Kidney epithelial cell (primary cell): Measurements from ENCODE around the gene SURF1. TPM values are rescaled to one million over a fixed set of nuclear protein-coding genes. Genes with fewer than 3 reads are reported as not detected.
"Not testable (repeated sequence)": the region's sequence is repeated elsewhere in the genome, so short reads cannot be mapped to it uniquely, and the experiment has no call there.

Experiments used
- DNase-seq: peaks from one replicate; pipeline ENCODE4 v3.0.0-alpha.2; 2010; ENCODE audit warnings: low read depth
- H3K27me3 ChIP-seq: 2 replicates; pipeline ENCODE4 v1.6.0; 2011; ENCODE audit warnings: low read length; ENCODE audit not compliant: control insufficient read depth, insufficient read depth
- H3K36me3 ChIP-seq: 2 replicates; pipeline ENCODE4 v1.5.1; 2011; ENCODE audit warnings: low read length; ENCODE audit not compliant: control insufficient read depth, insufficient read depth
- H3K4me3 ChIP-seq: 2 replicates; pipeline ENCODE4 v1.5.1; 2011; ENCODE audit warnings: low read depth, mild to moderate bottlenecking, control low read depth, low read length
- CTCF ChIP-seq: IDR thresholded peaks from 2 replicates; pipeline ENCODE4 v1.5.1; 2011; ENCODE audit warnings: mild to moderate bottlenecking, moderate library complexity, low read length, control low read depth, inconsistent platforms; ENCODE audit not compliant: insufficient read depth, poor library complexity, severe bottlenecking
- total RNA-seq: library from RNA; depleted of rRNA; stranded (reverse); fragments of >200 nt; gene quantifications from 2 replicates; pipeline ENCODE4 v1.2.3, GENCODE V29; 2015

Gene SURF1
- total RNA-seq, 1 donor from 2014 or later: 39.2 TPM

- H3K27me3 ChIP-seq, H3K4me3 ChIP-seq, DNase-seq: not testable (repeated sequence)
- H3K36me3 ChIP-seq: peaks cover 11% of the 10 kb centered on the region
- peak; percentile 50 for TF ChIP-seq CTCF
Observed at GRCh38 chr9:133329306-133330156, 26.8 kb downstream of the SURF1 start.

DNA sequence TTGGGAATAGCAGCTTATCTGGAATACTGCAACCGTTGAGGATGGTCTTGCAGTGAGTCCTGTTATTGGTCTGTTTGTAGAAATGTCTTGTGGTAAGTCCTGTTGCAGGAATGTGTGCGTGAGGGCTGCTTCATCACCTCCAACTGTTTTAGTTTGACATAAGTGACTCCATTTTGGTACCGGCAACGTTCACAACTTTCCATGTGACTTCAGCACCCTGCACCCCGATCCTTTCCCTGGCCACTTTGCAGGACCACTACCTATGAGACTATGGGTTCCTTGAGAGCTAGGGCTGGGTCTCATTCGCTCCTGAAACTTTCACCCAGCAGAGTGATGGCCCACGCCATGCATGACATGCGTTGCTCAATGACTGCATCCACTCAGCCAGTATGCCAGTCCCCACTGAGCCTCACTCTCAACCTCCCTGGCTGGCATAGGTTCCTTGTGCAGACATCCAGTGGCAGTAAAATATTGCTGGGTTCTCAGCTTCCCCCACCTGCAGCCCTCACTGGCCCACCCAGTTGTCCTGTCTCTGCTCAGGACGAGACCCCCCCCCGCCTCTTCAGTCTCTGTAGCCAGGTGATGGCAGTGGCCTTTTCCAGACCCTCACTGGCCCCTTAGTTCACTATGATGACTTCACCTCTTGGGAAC lies 28.3 kb downstream of the SURF1 start:
- no peak for DNase-seq
- Histone ChIP-seq H3K27me3 (peaks cover 3% of the 10 kb centered on the region), H3K36me3 (peaks cover 5% of the 10 kb centered on the region), H3K4me3 (no peak overlapping the region)
- no peak for TF ChIP-seq CTCF

DNA sequence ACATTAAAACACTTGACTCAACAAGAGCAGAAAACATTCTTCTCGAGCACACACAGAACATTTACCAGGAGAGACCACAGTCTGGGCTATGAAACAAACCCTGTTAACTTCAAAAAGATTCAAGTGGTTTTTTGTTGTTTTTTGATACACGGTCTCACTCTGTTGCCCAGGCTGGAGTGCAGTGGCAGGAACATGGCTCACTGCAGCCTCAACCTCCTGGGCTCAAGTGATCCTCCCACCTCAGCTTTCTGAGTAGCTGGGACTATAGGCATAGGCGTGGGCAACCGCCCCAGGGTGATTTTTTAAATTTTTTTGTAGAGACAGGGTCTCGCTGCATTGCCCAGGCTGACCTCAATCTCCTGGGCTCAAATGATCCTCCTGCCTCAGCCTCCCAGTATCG lies 29.3 kb downstream of the SURF1 start:
- not testable (repeated sequence) for DNase-seq, H3K27me3 ChIP-seq, H3K36me3 ChIP-seq, H3K4me3 ChIP-seq

DNA sequence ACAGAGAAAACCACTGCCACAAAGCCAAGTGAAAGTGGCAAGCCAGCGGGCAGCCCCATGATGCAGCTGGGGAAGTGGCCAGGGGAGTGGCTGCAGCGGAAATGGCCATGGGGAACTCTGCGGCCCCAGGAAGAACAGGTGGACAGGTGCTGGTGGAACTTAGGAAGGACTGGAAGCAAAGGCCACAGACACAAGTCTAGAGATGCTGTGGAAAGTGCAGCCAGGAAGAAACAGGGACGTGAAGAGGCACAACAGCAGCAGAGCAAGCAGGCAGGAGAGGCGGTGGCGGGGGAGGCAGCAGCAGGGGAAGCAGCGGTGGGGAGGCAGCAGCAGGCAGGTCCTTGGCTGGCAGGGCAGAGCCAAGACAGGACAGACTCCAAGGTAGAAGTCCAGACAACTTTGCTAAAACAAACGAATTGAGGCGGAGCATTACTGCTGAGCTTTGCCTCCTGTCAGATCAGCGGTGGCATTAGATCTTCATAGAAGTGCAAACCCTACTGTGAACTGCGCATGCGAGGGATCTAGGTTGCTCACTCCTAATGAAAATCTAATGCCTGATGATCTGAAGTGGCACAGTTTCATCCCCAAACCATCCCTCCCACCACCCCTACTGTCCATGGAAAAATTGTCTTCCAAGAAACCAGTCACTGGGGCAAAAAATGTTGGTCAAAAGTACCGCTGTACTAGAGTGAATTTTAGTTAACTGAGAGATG lies 32.1 kb downstream of the SURF1 start:
- no peak overlapping the region for H3K4me3 ChIP-seq
- H3K27me3 ChIP-seq: peaks cover 5% of the 10 kb centered on the region
- H3K36me3 ChIP-seq: no peaks in the 10 kb centered on the region
- no peak for TF ChIP-seq CTCF
- no peak for DNase-seq

DNA sequence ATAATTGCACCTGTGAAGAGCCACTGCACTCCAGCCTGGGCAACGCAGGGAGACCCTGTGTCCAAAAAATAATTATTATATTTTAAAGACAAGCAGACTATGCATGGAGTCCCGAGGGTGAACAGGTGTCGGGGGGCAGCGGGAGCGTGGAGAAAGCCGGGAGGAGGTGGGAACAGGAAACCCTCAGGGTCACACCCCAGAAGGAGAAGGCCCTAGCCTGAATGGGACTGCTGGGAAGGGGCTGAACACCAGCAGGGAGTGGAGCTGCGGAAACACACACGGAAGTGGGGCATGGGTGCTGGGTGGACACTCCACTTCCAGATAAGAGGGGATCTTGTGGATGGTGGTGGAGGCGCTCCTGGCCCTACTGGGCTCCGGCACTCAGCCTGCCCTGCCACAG lies 33.1 kb downstream of the SURF1 start:
- Histone ChIP-seq H3K27me3 (peaks cover 5% of the 10 kb centered on the region), H3K4me3 (no peak overlapping the region), H3K36me3 (no peaks in the 10 kb centered on the region)
- DNase-seq: no peak
- TF ChIP-seq CTCF: no peak

- no peaks in the 10 kb centered on the region for H3K36me3 ChIP-seq
- H3K27me3 ChIP-seq: peaks cover 5% of the 10 kb centered on the region
- no peak for DNase-seq
- no peak overlapping the region for H3K4me3 ChIP-seq
- no peak for TF ChIP-seq CTCF
Observed at GRCh38 chr9:133322701-133323100, 33.6 kb downstream of the SURF1 start.
